K562 (cell line): ENCODE measurements around the gene VENTX. TPM values are rescaled to one million over a fixed set of nuclear protein-coding genes. Genes with fewer than 3 reads are reported as not detected.

Experiments
- AFF1 ChIP-seq, 2 experiments: fragments of 450-650 bp; IDR thresholded peaks; 2 replicates each; pipeline ENCODE4 v1.6.1; 2018; ENCODE audit warnings: mild to moderate bottlenecking in 2 of 2, low read depth in 1 of 2; ENCODE audit not compliant: partially characterized antibody in 2 of 2
- ZBTB5 ChIP-seq: fragments of 450-650 bp; IDR thresholded peaks from 2 replicates; pipeline ENCODE4 v1.6.1; 2017; ENCODE audit warnings: antibody characterized with exemption
- polyA plus RNA-seq, 8 experiments: library from polyadenylated mRNA; depleted of rRNA in 4 of 8; stranded (reverse) in 5 of 8; unstranded in 3 of 8; fragments of >200 nt; fragmentation: Nextera tagmentation in 2 of 8; fragmentation: Illumina TruSeq in 1 of 8; extraction: Ambion mirVana in 2 of 8; extraction: Trizol in 1 of 8; gene quantifications; 2 replicates each; pipeline versions ENCODE4 v1.2.1 to v1.2.3, GENCODE V29; 2011 to 2014; ENCODE audit warnings: inconsistent platforms in 1 of 8, missing spikeins in 1 of 8
- total RNA-seq, 7 experiments: library from RNA; depleted of rRNA in 6 of 7; stranded (reverse); fragments of >200 nt in 6 of 7; fragmentation: Illumina TruSeq in 2 of 7; extraction: Trizol in 2 of 7; gene quantifications; 2 replicates each; pipeline versions ENCODE4 v1.2.1 to v1.2.3, GENCODE V29; 2011 to 2021; ENCODE audit warnings: low replicate concordance in 1 of 7
- TF ChIP-seq, protein P1 (sequence below): fragments of 250-450 bp; sonication (Bioruptor Pico); IDR thresholded peaks from 2 replicates; pipeline ENCODE4 v1.4.0; 2020; ENCODE audit warnings: mild to moderate bottlenecking, moderate library complexity, borderline replicate concordance
- TF ChIP-seq, protein P2 (sequence below): fragments of 450-650 bp; IDR thresholded peaks from 2 replicates; pipeline ENCODE4 v1.6.1; 2016; ENCODE audit warnings: borderline replicate concordance
- TF ChIP-seq, protein P3 (sequence below): conservative IDR thresholded peaks from 2 replicates; pipeline ENCODE4 v1.6.1; 2011; ENCODE audit warnings: low read depth, mild to moderate bottlenecking, low read length; ENCODE audit not compliant: control insufficient read depth
- TF ChIP-seq, protein P4 (sequence below): sonication (generic); formaldehyde crosslinking; IDR thresholded peaks from 2 replicates; pipeline ENCODE4 v1.8.0; 2023; ENCODE audit warnings: missing genetic modification reagents, mild to moderate bottlenecking, borderline replicate concordance

Gene VENTX
- total and polyA plus RNA-seq, 9 of the 15 experiments (the other 6 are each of a cell fraction or from before 2014, with no cell fraction given), result 0.07 to 0.70 (median 0.20) TPM; not detected in 1

DNA sequence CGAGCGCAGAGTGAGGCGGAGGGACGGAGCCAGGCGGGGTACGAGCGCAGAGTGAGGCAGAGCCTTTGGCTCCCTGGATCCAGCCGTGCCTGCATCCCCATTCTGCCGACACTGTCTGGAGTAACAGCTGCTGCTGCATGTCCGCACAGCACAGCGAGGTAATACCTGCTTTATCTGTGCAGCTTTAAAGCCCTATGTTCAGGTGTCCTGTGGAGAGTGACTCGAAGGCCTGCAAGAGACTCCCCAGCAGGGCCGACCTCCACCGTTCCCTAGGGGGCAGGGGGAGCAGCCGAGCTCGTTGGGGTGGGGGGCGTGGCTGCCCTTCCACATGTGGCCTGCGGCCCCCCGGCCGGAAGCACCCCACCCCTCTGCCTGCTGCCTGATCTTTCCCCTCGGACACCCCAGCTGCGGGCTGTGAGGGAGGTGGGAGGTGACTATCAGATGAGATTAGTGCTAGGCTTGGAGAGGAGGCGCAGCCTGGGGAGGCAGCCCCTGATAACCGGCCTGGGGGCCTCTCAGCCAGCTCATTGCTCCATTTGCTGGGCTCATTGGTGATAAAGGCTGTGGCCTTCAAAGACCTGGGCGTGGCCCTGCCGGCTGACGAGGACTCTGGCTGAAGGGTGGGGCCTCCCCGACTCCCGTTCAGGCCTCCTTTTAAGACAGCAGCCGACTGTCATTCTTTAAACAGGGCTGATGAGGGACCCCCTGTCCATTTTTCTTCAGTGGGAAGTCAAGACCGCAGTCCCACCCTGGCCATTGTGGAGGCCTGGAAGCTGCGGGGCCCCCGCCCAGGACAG lies 8.0 kb downstream of the VENTX start (continued):
- TF ChIP-seq ZBTB5 (no peak), AFF1 (IDR thresholded peaks at IDR 0.05; ENCODE audit: low read depth in 1 of 2, partially characterized antibody in 2 of 2) (no peak)
- TF ChIP-seq, protein P1, sequence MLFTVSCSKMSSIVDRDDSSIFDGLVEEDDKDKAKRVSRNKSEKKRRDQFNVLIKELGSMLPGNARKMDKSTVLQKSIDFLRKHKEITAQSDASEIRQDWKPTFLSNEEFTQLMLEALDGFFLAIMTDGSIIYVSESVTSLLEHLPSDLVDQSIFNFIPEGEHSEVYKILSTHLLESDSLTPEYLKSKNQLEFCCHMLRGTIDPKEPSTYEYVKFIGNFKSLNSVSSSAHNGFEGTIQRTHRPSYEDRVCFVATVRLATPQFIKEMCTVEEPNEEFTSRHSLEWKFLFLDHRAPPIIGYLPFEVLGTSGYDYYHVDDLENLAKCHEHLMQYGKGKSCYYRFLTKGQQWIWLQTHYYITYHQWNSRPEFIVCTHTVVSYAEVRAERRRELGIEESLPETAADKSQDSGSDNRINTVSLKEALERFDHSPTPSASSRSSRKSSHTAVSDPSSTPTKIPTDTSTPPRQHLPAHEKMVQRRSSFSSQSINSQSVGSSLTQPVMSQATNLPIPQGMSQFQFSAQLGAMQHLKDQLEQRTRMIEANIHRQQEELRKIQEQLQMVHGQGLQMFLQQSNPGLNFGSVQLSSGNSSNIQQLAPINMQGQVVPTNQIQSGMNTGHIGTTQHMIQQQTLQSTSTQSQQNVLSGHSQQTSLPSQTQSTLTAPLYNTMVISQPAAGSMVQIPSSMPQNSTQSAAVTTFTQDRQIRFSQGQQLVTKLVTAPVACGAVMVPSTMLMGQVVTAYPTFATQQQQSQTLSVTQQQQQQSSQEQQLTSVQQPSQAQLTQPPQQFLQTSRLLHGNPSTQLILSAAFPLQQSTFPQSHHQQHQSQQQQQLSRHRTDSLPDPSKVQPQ, result no peak
- TF ChIP-seq, protein P2, sequence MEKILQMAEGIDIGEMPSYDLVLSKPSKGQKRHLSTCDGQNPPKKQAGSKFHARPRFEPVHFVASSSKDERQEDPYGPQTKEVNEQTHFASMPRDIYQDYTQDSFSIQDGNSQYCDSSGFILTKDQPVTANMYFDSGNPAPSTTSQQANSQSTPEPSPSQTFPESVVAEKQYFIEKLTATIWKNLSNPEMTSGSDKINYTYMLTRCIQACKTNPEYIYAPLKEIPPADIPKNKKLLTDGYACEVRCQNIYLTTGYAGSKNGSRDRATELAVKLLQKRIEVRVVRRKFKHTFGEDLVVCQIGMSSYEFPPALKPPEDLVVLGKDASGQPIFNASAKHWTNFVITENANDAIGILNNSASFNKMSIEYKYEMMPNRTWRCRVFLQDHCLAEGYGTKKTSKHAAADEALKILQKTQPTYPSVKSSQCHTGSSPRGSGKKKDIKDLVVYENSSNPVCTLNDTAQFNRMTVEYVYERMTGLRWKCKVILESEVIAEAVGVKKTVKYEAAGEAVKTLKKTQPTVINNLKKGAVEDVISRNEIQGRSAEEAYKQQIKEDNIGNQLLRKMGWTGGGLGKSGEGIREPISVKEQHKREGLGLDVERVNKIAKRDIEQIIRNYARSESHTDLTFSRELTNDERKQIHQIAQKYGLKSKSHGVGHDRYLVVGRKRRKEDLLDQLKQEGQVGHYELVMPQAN, result no peak
- TF ChIP-seq, protein P3, sequence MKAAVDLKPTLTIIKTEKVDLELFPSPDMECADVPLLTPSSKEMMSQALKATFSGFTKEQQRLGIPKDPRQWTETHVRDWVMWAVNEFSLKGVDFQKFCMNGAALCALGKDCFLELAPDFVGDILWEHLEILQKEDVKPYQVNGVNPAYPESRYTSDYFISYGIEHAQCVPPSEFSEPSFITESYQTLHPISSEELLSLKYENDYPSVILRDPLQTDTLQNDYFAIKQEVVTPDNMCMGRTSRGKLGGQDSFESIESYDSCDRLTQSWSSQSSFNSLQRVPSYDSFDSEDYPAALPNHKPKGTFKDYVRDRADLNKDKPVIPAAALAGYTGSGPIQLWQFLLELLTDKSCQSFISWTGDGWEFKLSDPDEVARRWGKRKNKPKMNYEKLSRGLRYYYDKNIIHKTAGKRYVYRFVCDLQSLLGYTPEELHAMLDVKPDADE, result no peak
- TF ChIP-seq, protein P4, sequence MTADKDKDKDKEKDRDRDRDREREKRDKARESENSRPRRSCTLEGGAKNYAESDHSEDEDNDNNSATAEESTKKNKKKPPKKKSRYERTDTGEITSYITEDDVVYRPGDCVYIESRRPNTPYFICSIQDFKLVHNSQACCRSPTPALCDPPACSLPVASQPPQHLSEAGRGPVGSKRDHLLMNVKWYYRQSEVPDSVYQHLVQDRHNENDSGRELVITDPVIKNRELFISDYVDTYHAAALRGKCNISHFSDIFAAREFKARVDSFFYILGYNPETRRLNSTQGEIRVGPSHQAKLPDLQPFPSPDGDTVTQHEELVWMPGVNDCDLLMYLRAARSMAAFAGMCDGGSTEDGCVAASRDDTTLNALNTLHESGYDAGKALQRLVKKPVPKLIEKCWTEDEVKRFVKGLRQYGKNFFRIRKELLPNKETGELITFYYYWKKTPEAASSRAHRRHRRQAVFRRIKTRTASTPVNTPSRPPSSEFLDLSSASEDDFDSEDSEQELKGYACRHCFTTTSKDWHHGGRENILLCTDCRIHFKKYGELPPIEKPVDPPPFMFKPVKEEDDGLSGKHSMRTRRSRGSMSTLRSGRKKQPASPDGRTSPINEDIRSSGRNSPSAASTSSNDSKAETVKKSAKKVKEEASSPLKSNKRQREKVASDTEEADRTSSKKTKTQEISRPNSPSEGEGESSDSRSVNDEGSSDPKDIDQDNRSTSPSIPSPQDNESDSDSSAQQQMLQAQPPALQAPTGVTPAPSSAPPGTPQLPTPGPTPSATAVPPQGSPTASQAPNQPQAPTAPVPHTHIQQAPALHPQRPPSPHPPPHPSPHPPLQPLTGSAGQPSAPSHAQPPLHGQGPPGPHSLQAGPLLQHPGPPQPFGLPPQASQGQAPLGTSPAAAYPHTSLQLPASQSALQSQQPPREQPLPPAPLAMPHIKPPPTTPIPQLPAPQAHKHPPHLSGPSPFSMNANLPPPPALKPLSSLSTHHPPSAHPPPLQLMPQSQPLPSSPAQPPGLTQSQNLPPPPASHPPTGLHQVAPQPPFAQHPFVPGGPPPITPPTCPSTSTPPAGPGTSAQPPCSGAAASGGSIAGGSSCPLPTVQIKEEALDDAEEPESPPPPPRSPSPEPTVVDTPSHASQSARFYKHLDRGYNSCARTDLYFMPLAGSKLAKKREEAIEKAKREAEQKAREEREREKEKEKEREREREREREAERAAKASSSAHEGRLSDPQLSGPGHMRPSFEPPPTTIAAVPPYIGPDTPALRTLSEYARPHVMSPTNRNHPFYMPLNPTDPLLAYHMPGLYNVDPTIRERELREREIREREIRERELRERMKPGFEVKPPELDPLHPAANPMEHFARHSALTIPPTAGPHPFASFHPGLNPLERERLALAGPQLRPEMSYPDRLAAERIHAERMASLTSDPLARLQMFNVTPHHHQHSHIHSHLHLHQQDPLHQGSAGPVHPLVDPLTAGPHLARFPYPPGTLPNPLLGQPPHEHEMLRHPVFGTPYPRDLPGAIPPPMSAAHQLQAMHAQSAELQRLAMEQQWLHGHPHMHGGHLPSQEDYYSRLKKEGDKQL (CRISPR knock-in tag), result no peak
